Stimulated activated CD4-positive, alpha-beta T cell treated with anti-CD3 and anti-CD28 coated beads, Interleukin-2, amount 100 ng/mL, for 4 hours (primary cell): ENCODE results near the gene INHBC.
"Not testable (repeated sequence)": the region's sequence is repeated elsewhere in the genome, so short reads cannot be mapped to it uniquely, and the experiment has no call there.

Experiments
- DNase-seq: peaks from one replicate; pipeline ENCODE4 v3.0.0-alpha.2; 2020; ENCODE audit warnings: low read depth

The INHBC gene

DNA sequence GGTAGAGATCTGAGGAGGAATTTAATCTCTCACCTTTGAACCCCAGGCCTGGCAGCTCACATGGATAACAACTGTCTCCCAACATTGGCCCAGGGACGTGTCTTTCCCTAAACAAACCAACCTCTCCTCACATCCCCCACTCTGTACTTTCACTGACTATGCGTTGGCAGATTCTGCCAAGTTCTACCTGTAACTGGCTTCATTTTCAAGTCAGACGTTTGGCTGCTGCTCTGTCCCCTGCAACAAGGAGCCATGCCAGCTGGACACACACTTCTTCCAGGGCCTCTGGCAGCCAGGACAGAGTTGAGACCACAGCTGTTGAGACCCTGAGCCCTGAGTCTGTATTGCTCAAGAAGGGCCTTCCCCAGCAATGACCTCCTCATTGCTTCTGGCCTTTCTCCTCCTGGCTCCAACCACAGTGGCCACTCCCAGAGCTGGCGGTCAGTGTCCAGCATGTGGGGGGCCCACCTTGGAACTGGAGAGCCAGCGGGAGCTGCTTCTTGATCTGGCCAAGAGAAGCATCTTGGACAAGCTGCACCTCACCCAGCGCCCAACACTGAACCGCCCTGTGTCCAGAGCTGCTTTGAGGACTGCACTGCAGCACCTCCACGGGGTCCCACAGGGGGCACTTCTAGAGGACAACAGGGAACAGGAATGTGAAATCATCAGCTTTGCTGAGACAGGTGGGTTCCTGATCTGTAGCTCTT is at the start of gene INHBC:
Gene INHBC, plus strand, starts transcription at position 268 of the 707 bp plus-strand sequence. Its CDS starts 103 bp downstream, at position 371.
- DNase-seq, result no peak

GRCh38 chr12:57385586-57385985 is 49.0 kb upstream of the INHBC start:
- DNase-seq, result no peak

DNA sequence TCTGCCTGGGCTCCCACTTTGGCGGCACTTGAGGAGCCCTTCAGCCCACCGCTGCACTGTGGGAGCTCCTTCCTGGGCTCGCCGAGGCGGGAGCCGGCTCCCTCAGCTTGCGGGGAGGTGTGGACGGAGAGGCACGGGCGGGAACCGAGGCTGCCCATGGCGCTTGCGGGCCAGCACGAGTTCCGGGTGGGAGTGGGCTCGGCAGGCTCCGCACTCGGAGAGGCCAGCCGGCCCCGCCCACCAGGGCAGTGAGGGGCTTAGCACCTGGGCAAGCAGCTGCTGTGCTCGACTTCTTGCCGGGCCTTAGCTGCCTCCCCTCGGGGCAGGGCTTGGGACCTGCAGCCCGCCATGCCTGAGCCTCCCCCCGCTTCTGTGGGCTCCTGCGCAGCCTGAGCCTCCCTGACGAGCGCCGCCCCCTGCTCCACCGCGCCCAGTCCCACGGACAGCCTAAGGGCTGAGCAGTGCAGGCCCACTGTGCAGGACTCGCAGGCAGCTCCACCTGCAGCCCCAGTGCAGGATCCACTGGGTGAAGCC is 48.3 kb upstream of the INHBC start:
- no peak for DNase-seq

- no peak for DNase-seq
These were observed 46.2 kb upstream of the INHBC start for GRCh38 chr12:57388425-57388824.

GRCh38 chr12:57389033-57389432 is 45.6 kb upstream of the INHBC start:
- DNase-seq, result no peak

GRCh38 chr12:57390174-57390573 is 44.4 kb upstream of the INHBC start:
- no peak for DNase-seq

DNA sequence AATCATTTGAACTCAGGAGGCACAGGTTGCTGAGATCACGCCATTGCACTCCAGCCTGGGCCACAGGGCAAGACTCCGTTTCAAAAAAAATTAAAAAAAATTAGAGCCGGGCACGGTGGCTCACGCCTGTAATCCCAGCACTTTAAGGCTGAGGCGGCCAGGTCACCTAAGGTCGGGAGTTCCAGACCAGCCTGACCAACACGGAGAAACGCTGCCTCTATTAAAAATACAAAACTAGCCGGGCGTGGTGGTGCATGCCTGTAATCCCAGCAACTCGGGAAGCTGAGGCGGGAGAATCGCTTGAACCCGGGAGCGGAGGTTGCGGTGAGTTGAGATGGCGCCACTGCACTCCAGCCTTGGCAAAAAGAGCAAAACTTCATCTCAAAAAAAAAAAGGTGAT is 39.5 kb upstream of the INHBC start:
- DNase-seq, result no peak

DNA sequence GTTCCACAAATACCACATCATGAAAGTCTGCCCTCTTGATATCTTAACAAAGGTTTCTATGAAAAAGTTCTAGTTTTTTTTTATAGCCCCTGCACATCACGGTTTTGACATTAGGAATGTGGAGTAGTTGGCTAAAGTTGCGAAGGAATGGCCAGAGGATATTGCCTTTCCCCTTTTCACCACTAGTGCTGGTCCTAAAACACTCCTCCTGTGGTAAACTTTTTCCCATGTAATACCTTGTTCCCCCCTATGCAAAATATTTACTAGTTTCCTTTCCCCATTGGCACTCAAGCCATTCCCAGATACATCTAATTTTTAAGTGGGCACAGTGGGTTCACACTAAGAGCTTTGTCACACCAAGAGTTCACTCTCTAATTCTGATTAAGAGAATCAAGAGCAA is 37.1 kb upstream of the INHBC start:
- DNase-seq, result no peak

- DNase-seq, result not testable (repeated sequence)
These were observed 34.7 kb upstream of the INHBC start for GRCh38 chr12:57399718-57400463.

GRCh38 chr12:57401165-57401564 is 33.4 kb upstream of the INHBC start:
- DNase-seq, result no peak

DNA sequence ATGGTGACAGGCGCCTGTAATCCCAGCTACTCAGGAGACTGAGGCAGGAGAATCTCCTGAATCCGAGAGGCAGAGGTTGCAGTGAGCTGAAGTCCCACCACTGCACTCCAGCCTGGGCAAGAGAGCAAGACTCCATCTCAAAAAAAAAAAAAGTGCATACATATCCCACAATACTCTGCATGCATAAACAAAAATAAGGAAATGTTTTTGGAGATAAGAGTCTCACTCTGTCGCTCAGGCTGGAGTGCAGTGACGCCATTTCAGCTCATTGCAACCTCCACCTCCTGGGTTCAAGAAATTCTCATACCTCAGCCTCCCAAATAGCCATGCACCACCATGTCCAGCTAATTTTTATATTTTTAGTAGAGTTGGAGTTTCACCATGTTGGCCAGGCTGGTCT is 32.4 kb upstream of the INHBC start:
- not testable (repeated sequence) for DNase-seq

DNA sequence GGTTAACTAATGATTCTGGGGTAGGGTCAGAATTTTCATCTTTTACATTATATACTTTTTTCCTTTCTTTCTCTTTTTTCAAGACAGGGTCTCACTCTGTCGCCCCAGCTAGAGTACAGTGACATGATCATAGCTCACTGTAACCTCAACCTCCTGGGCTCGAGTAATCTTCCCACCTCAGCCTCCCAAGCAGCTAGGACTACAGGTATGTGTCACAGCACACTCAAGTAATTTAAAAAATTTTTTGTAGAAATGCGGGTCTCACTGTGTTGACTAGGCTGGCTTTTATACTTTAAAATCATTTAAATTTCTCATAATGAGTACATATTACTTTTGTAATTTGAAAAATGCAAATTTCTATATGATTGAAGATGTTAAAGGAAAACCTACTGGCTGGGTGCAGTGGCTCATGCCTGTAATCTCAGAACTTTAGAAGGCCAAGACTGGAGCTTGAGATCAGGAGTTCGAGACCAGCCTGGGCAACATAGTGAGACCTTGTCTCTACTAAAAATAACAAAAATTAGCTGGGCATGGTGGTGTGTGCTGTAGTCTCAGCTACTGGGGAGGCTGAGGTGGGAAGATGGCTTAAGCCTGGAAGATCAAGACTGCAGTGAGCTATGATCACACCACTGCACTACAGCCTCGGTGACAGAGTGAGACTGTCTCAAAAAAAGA is 29.5 kb upstream of the INHBC start:
- no peak for DNase-seq

- DNase-seq, result no peak
These were observed 24.1 kb upstream of the INHBC start for GRCh38 chr12:57410534-57410933.

GRCh38 chr12:57414160-57414559 is 20.4 kb upstream of the INHBC start:
- DNase-seq, result not testable (repeated sequence)

- DNase-seq, result no peak
These were observed 19.5 kb upstream of the INHBC start for GRCh38 chr12:57415088-57415487.

DNA sequence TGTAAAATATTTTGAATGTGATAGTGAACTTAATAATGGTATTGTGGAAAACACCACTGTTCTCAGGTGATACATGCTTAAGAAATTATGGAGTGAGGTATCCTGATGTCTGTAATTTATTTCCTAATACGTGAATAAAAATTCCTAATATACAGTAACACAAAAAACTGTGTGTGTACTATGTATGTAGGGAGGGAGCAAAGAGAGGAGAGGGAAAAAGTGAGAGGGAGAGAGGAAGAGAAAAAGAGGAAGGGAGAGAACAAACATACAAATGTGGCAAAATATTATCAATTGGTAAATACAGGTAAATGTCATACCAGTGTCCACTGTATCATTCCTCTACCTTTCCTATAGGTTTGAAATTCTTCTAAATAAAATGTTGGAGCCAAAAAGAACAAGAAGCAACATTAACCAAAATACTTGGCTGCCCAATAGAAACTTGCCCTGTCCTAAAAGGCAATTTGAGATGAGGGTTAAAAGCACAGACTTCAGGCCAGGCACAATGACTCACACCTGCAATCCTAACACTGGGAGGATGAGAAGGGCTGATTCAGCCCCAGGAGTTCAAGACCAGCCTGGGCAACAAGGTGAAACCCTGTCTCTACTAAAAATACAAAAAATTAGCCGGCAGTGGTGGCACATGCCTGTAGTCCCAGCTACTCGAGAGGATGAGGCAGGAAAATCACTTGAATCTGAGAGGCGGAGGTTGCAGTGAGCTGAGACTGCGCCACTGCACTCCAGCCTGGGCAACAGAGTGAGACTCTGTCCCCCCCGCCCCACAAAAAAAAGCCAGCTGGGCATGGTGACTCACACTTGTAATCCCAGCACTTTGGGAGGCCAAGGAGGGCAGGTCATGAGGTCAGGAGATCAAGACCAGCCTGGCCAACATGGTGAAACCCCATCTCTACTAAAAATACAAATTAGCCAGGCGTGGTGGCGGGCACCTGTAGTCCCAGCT is 18.3 kb upstream of the INHBC start:
- no peak for DNase-seq

GRCh38 chr12:57418255-57418654 is 16.3 kb upstream of the INHBC start:
- no peak for DNase-seq

DNA sequence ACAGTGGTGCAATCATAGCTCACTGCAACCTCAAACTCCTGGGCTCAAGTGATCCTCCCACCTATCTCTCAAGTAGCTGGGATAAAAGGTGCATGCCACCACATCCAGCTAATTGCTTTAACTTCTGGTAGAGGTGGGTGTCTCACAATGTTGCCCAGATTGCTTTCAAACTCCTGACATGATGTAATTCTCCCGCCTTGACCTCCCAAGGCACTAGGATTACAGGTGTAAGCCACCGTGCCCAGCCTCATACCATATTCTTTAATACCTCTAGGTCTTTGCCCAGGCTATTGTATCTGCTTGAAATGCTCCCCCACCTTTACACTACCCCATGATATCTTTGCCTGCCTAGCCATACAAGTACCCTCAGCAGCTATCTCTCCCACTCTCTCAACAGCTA is 15.1 kb upstream of the INHBC start:
- DNase-seq, result no peak

DNA sequence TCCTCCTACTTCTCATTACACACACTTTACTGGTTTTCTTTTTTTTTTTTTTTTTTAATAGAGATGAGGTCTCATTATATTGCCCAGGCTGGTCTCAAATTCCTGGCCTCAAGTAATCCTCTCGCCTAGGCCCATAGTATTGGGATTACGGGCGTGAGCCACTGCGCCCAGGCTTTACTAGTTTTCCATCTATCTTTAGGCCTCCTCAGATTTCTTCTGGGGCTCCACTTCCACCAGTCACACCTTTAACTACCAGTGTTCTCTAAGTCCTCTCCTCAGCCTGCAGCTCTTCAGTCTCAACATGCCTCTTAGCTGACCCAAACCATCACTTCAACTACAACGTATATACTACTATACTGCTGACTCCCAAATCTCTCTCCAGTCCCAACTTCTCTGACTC is 14.1 kb upstream of the INHBC start:
- no peak for DNase-seq

DNA sequence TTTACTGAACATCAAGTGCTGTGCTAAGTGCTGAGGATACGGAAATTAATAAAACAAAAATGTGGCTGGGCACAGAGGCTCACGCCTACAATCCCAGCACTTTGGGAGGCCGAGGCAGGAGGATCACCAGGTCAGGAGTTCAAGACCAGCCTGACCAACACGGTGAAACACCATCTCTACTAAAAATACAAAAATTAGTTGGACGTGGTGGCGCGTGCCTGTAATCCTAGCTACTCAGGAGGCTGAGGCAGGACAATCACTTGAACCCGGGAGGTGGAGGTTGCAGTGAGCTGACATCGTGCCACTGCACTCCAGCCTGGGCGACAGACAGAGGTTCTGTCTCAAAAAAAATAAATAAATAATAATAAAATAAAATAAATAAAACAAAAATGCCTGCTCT is 7.6 kb upstream of the INHBC start:
- not testable (repeated sequence) for DNase-seq

DNA sequence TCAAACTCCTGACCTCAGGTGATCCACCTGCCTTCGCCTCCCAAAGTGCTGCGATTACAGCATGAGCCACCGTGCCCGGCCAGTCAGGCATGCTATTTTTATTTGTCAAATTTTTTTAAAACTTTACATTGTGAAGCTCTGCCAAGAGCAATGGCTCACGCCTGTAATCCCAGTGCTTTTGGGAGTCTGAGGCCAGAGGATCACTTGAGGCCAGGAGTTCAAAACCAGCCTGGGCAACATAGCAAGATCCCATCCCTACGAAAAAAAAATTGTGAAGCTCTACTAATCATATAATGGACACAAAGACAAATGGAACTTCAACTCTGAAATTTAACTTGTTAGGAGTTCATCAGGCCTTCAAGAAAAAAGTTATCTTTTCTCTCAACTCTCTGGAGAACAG is 5.6 kb upstream of the INHBC start:
- DNase-seq, result no peak
